Left kidney (tissue), 2 donors: Measurements from ENCODE around the gene JAKMIP2. TPM values are rescaled to one million over a fixed set of nuclear protein-coding genes. Genes with fewer than 3 reads are reported as not detected.

Experiments used
- DNase-seq: peaks from one replicate; pipeline ENCODE4 v3.0.0-alpha.2; 2013
- polyA plus RNA-seq: library from polyadenylated mRNA; unstranded; fragments of 120-200 nt; gene quantifications from one replicate; pipeline ENCODE4 v1.2.1, GENCODE V29; 2013; ENCODE audit not compliant: insufficient read length

The JAKMIP2 gene
- polyA plus RNA-seq, 1 donor = 6.6 TPM

DNA sequence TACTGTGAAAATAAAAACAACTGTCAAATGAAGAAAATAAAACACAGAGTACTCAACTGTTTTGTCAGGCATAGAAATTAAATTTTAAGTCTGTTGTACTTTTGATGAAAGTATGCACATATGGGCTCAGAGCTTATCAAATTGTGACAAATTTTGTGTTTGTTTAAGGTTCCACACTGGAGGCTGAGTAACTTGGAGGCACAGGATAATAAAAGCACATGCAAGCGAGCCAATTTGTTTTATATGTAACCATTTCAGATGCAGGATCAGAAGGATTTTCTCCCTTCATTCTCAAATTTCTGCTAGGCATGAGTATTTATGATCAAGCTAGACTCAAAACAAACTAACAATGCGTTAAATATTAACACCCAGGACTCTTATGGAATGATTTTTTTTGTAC, 87.8 kb downstream of the JAKMIP2 start:
- no peak for DNase-seq

DNA sequence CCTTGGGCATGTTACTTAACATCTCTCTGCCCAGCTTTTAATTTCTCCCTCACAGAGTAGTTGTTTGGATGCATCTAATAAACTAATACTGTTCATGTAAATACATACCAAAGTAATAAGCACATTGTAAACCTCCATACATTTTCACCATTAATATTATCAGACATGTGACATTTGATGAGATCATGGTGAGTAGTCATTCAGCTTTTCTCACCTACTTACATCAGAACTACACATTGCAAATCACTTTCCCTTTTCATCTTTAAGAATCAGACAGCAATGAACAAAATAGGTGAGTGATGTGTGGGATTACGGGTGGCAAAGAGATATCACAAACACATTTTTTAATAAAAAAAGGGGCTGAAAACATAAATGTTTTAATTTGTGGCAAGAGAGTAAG, 89.3 kb downstream of the JAKMIP2 start:
- no peak for DNase-seq

DNA sequence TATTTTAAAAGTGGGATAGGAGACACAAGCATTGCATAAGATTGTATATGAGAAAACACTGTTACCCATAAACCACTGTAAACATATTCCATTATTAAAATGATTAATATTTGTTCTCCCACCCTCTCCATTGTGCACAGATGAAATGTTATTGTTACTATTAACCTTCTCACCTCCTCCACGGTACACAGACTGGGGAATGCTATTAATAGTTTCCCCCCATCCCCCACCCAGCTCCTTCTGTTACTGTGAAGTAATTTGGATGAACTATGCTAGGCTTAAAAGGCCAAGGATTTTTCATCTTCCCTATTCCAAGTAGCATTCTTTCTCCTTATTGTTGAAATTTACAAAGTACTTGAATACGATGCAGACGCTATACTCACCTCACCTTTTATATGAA, 91.4 kb downstream of the JAKMIP2 start:
- DNase-seq = peak; percentile 59

DNA sequence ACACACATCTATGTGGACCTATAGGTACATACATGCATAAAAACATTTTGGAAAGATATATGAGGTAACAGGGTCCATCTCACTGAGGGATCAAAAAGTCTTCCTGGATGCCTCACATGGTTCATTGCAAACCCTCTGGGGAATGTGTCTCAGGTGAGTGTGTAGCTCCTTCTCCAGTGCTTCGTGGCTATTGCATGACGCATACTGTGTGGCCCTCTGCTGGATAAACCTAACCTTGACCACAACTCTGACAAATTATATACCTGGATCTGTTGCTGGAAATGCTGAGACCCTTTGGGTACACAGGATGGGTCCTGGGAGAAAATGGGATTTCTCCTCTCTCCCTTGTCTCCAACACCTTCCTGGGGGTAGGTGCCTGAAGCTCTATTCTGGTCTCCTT, 91.9 kb downstream of the JAKMIP2 start:
- DNase-seq = no peak

- no peak for DNase-seq
These were observed 93.1 kb downstream of the JAKMIP2 start for GRCh38 chr5:147689426-147689825.

- DNase-seq = no peak
These were observed 93.7 kb downstream of the JAKMIP2 start for GRCh38 chr5:147688656-147689356.

- no peak for DNase-seq
These were observed 95.4 kb downstream of the JAKMIP2 start for GRCh38 chr5:147687118-147687517.

- DNase-seq = no peak
These were observed 96.1 kb downstream of the JAKMIP2 start for GRCh38 chr5:147686421-147686820.

GRCh38 chr5:147685993-147686392, 96.5 kb downstream of the JAKMIP2 start:
- DNase-seq = no peak

GRCh38 chr5:147675168-147675567, 107.4 kb downstream of the JAKMIP2 start:
- DNase-seq = no peak

DNA sequence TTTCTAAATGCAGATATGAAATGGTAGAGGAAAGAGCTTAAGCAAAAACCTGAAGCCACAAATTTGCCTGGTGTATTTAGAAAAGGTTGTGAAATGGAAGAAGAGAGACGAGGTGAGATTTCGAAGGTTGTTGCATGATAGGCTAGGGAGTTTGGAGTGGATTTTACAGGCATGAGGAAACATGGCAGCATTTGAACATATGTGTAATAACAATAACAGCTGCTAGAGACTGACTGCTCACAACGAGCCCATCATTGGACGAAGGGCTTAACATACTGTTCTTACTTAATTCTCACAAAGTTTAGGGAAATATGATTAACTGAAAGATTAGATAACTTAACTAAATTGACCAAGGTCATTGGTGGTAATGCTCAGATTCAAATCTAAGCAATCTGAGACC, 108.1 kb downstream of the JAKMIP2 start:
- no peak for DNase-seq

DNA sequence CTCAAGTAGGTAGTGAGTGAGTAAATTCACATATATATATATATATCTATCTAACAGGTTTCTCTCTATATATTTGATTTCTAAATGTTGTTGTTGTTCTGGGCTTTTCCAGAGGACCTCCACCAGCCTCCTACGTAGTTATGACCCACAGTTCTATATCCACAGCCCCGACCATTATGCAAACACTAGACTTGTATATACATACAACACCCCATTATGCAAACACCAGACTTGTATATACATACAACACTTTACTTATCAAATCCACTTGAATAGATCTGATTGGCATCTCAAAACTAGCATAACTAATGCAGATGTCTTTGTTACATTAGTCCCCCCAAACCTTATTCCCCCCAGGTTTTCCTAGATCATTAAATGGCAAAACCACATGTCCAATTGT, 108.7 kb downstream of the JAKMIP2 start:
- DNase-seq = no peak

- no peak for DNase-seq
These were observed 109.3 kb downstream of the JAKMIP2 start for GRCh38 chr5:147673266-147673665.

DNA sequence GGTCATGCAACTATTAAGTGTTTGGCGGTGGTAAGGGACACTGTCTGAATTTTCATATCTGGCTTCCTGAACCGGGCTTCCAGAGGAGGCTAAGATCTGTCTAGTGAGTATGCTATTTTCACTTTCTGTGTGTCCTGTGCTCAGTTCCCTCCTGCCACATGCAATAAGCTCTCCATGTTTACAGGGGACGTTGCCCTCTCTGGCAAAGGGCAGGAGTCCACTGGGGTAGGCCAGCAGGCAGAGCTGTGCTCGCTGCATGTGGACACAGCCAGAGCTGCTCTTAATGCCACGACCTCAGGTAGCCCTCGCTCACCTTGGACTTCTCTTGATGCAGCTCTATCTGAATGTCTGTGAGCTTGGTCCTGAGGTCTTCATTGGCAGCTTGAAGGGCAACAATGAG, 111.2 kb downstream of the JAKMIP2 start:
- DNase-seq = no peak

DNA sequence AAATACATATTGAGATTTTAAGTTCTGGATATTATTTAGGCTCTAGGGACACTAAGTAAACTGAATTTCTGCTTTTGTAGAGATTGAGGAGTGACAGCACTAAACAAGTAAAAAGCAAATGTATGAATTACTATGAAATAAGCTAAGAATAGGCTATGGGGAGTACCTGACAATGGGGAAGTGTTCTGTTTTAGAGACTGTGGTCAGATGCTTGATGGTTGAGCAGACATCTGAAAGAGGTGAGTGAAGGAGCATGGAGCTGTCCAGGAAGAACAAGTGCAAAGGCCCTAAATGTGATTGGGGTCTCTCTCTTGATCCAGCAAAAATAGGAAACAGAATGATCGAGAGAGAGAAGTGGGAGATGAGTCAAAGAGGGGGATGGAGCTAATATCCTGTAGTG, 111.7 kb downstream of the JAKMIP2 start:
- DNase-seq = no peak

DNA sequence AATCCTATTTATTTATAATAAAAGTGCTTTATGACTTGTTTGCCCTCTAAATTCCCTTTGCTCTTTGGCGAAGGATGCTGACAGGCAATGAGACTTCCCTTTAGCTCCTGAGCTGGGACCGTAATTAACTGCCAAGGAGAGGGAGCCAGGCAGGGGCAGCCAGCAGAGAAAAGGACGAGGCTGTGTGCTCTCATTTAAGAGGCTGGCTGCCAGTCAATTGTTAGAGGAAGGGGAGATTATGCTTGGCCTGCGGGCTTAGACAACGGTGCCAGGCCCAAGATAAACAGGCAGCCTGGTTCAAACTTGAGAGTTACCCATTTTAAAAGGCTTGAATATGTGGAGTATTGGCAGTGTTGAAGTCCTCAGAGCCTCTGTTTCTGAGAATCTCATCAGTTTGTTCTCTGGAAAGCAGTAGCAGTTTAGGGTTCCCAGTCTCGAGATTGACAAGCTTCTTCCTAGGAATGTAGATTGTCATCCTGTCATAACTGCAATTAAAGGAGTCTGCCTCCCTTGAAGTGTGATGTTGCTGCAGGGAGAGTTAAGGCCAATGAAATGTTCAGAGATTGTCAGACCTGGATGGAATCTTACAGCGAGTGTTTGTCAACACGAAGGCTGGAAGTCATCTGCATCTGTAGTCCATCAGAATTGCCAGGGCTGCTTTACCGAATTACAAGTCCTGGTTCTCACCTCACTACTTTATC, 113.2 kb downstream of the JAKMIP2 start:
- no peak for DNase-seq

- no peak for DNase-seq
These were observed 114.1 kb downstream of the JAKMIP2 start for GRCh38 chr5:147668385-147668784.

- DNase-seq = no peak
These were observed 115.2 kb downstream of the JAKMIP2 start for GRCh38 chr5:147667363-147667762.

GRCh38 chr5:147666419-147666818, 116.1 kb downstream of the JAKMIP2 start:
- no peak for DNase-seq

DNA sequence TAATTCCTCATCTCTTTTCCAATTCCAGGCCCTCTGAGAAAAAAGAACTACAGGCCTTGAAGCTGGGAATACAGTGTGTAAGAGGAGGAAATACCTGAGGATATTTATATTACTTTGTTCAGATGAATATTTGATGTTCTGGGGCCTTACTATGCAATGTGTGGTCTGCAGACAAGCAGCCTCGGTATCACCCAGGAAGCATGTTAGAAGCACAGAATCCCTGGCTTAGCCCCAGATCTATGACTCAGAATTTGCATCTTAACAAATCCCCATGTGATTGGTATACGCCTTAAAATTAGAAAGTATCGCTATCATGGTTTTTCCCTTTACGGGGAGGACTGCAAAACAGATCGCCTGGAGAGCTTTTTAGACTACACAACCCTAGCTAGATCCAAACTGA, 121.0 kb downstream of the JAKMIP2 start:
- no peak for DNase-seq

DNA sequence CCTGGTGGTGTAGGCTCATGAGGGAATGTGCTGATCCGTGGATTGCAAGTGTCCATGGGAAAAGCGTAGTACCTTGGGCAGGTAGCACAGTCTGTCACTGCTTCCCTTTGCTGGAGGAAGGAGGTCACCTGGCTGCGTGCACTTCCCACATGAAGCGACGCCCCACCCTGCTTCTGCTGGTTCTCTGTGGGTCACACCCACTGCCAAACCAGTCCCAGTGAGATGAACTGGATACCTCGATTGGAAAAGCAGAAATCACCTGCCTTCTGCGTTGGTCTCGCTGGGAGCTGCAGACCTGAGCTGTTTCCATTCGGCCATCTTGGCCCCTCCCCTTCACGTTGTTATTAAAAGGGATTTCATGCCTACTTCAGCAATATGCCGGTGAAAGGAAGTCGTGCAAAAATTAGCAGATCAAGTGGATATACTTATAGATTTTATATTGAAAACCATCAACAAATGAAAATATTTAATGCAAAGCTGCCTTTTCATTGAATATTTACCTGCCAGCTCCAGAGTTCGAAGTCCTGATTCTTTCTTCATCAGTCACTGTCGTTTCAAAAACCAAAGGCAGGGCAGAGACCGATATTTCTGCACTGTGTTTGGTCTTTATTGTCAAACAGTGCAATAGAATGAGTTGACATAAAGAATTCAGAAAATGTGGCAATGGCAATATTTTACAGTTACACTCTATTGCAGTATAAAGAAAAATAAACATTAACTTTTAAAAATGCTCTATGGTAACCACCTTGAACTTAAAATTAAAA, 123.2 kb downstream of the JAKMIP2 start:
- DNase-seq = no peak

GRCh38 chr5:147658293-147658932, 124.1 kb downstream of the JAKMIP2 start:
- DNase-seq = no peak

- no peak for DNase-seq
These were observed 133.9 kb downstream of the JAKMIP2 start for GRCh38 chr5:147648597-147648996.
